Measurements from ENCODE around the gene OGT. TPM values are rescaled to one million over a fixed set of nuclear protein-coding genes. Genes with fewer than 3 reads are reported as not detected.

The OGT gene
- total RNA-seq, 1 experiment from 2014 or later, result 130 TPM

- H3K4me1 ChIP-seq (ENCODE audit: insufficient read depth, low read length, poor library complexity, severe bottlenecking), result peaks cover 3% of the 10 kb centered on the region
- ChIA-PET CTCF (no interaction called here), POLR2A (ENCODE audit: low non-redundant PET) (no interaction called here)
- no TSS peak for BruUV-seq (replicated peaks)
- intact Hi-C loops (cut with micrococcal nuclease; ENCODE audit: unreplicated experiment), result no loop called here
- H3K27ac ChIP-seq (ENCODE audit: low read depth, low read length, poor library complexity, severe bottlenecking), result no peak overlapping the region
- H3K9me3 ChIP-seq (ENCODE audit: low read depth, low read length, poor library complexity, severe bottlenecking), result no peaks in the 10 kb centered on the region
- no peaks in the 10 kb centered on the region for H3K27me3 ChIP-seq (replicated peaks; ENCODE audit: insufficient read depth, low read depth, low read length, poor library complexity)
- TF ChIP-seq EZH2 (IDR thresholded peaks at IDR 0.05; ENCODE audit: borderline replicate concordance, low read depth, low read length, poor library complexity, severe bottlenecking), result no peak
- 0 out of 2 replicates have a peak, but pooled peaks have one; percentile 15 for TF ChIP-seq CTCF (conservative IDR thresholded peaks at IDR 0.05; ENCODE audit: low read depth, low read length)
- no peak for DNase-seq (ENCODE audit: low spot score)
- peaks cover 46% of the 10 kb centered on the region for H3K36me3 ChIP-seq (ENCODE audit: insufficient read depth, low read length, poor library complexity, severe bottlenecking)
- H3K4me3 ChIP-seq (ENCODE audit: low read depth, low read length, poor library complexity, severe bottlenecking), result no peak overlapping the region
Observed at GRCh38 chrX:71547339-71547738, 14.4 kb downstream of the OGT start.

DNA sequence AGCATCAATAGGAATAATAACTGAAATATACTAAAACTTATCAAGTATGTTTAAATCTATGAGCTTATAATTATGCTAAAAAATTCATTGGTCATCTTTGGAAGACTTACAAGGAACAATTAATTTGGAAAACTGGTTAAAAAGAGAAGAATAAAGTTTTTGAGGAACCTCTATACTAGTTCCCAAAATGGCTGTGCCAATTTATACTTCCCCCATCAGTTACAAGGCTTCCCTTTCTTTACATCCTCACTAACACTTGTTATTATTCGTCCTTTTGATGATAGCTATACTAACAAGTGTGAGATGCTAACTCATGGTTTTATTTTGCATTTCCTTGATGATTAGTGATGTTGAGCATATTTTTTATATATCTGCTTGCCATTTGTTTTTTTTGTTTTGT lies 17.1 kb downstream of the OGT start:
- H3K27me3 ChIP-seq (replicated peaks; ENCODE audit: insufficient read depth, low read depth, low read length, poor library complexity), result no peaks in the 10 kb centered on the region
- POLR2A ChIA-PET (ENCODE audit: low non-redundant PET), result interaction anchor here (0.7 kb wide), 1 partner anchor 308 kb away, joined by 3 read pairs; no protein-coding TSS in a partner anchor
- H3K27ac ChIP-seq (ENCODE audit: low read depth, low read length, poor library complexity, severe bottlenecking), result no peak overlapping the region
- no peak overlapping the region for H3K4me3 ChIP-seq (ENCODE audit: low read depth, low read length, poor library complexity, severe bottlenecking)
- TF ChIP-seq EZH2 (IDR thresholded peaks at IDR 0.05; ENCODE audit: borderline replicate concordance, low read depth, low read length, poor library complexity, severe bottlenecking) (no peak), CTCF (conservative IDR thresholded peaks at IDR 0.05; ENCODE audit: low read depth, low read length) (no peak)
- no peak for DNase-seq (ENCODE audit: low spot score)
- no TSS peak for BruUV-seq (replicated peaks)
- H3K4me1 ChIP-seq (ENCODE audit: insufficient read depth, low read length, poor library complexity, severe bottlenecking), result no peaks in the 10 kb centered on the region
- CTCF ChIA-PET, result no interaction called here
- H3K36me3 ChIP-seq (ENCODE audit: insufficient read depth, low read length, poor library complexity, severe bottlenecking), result peaks cover 48% of the 10 kb centered on the region
- no peaks in the 10 kb centered on the region for H3K9me3 ChIP-seq (ENCODE audit: low read depth, low read length, poor library complexity, severe bottlenecking)
- intact Hi-C loops (cut with micrococcal nuclease; ENCODE audit: unreplicated experiment), result no loop called here

DNA sequence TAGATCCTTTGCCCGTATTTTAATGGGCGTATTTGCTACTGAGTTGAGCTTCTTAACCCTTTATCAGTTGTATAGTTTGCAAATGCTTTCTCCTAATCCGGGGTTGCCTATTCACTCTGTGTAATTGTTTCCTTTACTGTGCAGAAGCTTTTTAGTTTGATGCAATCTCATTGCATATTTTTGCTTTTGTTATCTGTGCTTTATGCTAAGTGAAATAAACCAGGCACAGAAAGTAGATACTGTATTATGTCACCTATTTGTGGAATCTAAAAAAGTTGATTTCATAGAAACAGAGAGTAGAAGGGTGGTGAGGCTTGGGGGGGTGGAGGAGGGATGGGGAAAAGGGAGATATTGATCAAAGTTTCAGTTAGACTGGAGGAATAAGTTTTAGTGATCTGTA lies 17.7 kb downstream of the OGT start:
- no peak for DNase-seq (ENCODE audit: low spot score)
- no peaks in the 10 kb centered on the region for H3K9me3 ChIP-seq (ENCODE audit: low read depth, low read length, poor library complexity, severe bottlenecking)
- H3K4me3 ChIP-seq (ENCODE audit: low read depth, low read length, poor library complexity, severe bottlenecking), result no peak overlapping the region
- CTCF ChIA-PET, result no interaction called here
- intact Hi-C loops (cut with micrococcal nuclease; ENCODE audit: unreplicated experiment), result no loop called here
- H3K27me3 ChIP-seq (replicated peaks; ENCODE audit: insufficient read depth, low read depth, low read length, poor library complexity), result no peaks in the 10 kb centered on the region
- BruUV-seq (replicated peaks), result no TSS peak
- TF ChIP-seq EZH2 (IDR thresholded peaks at IDR 0.05; ENCODE audit: borderline replicate concordance, low read depth, low read length, poor library complexity, severe bottlenecking) (no peak), CTCF (conservative IDR thresholded peaks at IDR 0.05; ENCODE audit: low read depth, low read length) (no peak)
- peaks cover 46% of the 10 kb centered on the region for H3K36me3 ChIP-seq (ENCODE audit: insufficient read depth, low read length, poor library complexity, severe bottlenecking)
- H3K27ac ChIP-seq (ENCODE audit: low read depth, low read length, poor library complexity, severe bottlenecking), result no peak overlapping the region
- H3K4me1 ChIP-seq (ENCODE audit: insufficient read depth, low read length, poor library complexity, severe bottlenecking), result no peaks in the 10 kb centered on the region
- POLR2A ChIA-PET (ENCODE audit: low non-redundant PET), result interaction anchor here (0.7 kb wide), 1 partner anchor 309 kb away, joined by 3 read pairs; no protein-coding TSS in a partner anchor
